ENCODE measurements around the gene DOCK3. TPM values are rescaled to one million over a fixed set of nuclear protein-coding genes. Genes with fewer than 3 reads are reported as not detected.
A peak's percentile ranks its signal among the peaks of the same experiment; 100 is the strongest.
"Not testable (repeated sequence)": the region's sequence is repeated elsewhere in the genome, so short reads cannot be mapped to it uniquely, and the experiment has no call there.

DOCK3 gene
- total RNA-seq, 1 donor from 2014 or later, result 42.6 TPM

- no peak for DNase-seq
Observed at GRCh38 chr3:51243924-51244323, 569.2 kb downstream of the DOCK3 start.

GRCh38 chr3:51245867-51246266, 571.1 kb downstream of the DOCK3 start:
- no peak for DNase-seq

GRCh38 chr3:51257870-51258269, 583.1 kb downstream of the DOCK3 start:
- no peak for DNase-seq

- not testable (repeated sequence) for DNase-seq
Observed at GRCh38 chr3:51264166-51264565, 589.4 kb downstream of the DOCK3 start.

- DNase-seq, result no peak
Observed at GRCh38 chr3:51268132-51268531, 593.4 kb downstream of the DOCK3 start.

- no peak for DNase-seq
Observed at GRCh38 chr3:51269466-51269865, 594.7 kb downstream of the DOCK3 start.

- no peak for DNase-seq
Observed at GRCh38 chr3:51270559-51270958, 595.8 kb downstream of the DOCK3 start.

- DNase-seq, result no peak
Observed at GRCh38 chr3:51271172-51271571, 596.4 kb downstream of the DOCK3 start.

- DNase-seq, result no peak
Observed at GRCh38 chr3:51274052-51274451, 599.3 kb downstream of the DOCK3 start.

- no peak for DNase-seq
Observed at GRCh38 chr3:51275111-51275805, 600.5 kb downstream of the DOCK3 start.

GRCh38 chr3:51276046-51276445, 601.3 kb downstream of the DOCK3 start:
- no peak for DNase-seq

GRCh38 chr3:51279448-51279847, 604.7 kb downstream of the DOCK3 start:
- DNase-seq, result no peak

GRCh38 chr3:51280176-51280575, 605.4 kb downstream of the DOCK3 start:
- DNase-seq, result peak; percentile 7

GRCh38 chr3:51282931-51283330, 608.2 kb downstream of the DOCK3 start:
- DNase-seq, result no peak

- DNase-seq, result no peak
Observed at GRCh38 chr3:51283421-51283820, 608.7 kb downstream of the DOCK3 start.

GRCh38 chr3:51295625-51296024, 620.9 kb downstream of the DOCK3 start:
- no peak for DNase-seq

GRCh38 chr3:51297333-51297732, 622.6 kb downstream of the DOCK3 start:
- DNase-seq, result no peak

GRCh38 chr3:51304230-51304629, 629.5 kb downstream of the DOCK3 start:
- no peak for DNase-seq

- DNase-seq, result no peak
Observed at GRCh38 chr3:51306093-51306492, 631.4 kb downstream of the DOCK3 start.

GRCh38 chr3:51307458-51307857, 632.7 kb downstream of the DOCK3 start:
- DNase-seq, result no peak

- not testable (repeated sequence) for DNase-seq
Observed at GRCh38 chr3:51307945-51308607, 633.3 kb downstream of the DOCK3 start.

GRCh38 chr3:51311055-51311454, 636.3 kb downstream of the DOCK3 start:
- DNase-seq, result no peak

GRCh38 chr3:51328206-51328605, 653.5 kb downstream of the DOCK3 start:
- DNase-seq, result no peak

GRCh38 chr3:51330046-51330445, 655.3 kb downstream of the DOCK3 start:
- DNase-seq, result no peak
